HG02642 (cell line): ENCODE data around the gene STIMATE.

Experiments
- ATAC-seq: cut with Tn5 transposase; IDR thresholded peaks from one replicate; pipeline ENCODE4 v1.9.1; 2021; ENCODE audit warnings: mild to moderate bottlenecking; ENCODE audit not compliant: unreplicated experiment, poor library complexity

The STIMATE gene

DNA sequence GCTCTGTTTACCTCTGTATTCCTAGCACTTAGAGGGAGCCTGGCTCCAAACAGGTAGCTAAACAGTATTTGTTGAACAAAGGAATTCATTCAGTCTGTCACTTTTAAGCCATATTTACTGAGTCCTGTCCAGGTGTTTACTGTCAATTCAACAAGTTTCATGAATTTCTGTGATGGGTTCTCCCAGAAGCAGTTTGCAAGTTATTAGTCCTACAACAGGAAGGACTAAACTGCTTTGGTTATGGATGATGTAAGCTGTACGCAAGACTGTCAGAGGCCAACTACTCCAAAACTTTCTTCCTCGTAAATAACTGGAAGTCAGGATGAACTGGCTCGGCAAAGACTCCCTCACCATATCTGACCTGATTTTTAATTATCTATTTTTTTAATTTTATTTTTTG lies 25.1 kb downstream of the STIMATE start:
- no peak for ATAC-seq

DNA sequence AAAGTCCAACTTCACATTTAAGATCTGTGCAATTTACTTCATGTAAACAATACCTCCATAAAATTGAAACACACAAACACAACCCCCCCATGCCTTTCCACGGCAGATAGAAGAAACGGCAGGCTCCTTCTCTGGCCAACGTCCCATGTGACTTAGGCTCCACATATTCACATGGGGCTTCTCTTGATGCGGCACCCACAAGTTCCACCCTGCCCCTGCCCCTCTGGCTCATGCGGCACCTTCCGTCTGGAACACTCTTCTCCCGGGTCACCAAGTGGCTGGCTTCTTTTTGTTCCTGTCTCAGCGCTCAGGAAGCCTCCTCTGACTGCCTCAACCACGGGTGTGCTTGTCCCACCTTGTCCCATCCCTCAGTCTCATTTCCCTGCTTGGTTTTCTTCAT lies 25.6 kb downstream of the STIMATE start:
- ATAC-seq = no peak

DNA sequence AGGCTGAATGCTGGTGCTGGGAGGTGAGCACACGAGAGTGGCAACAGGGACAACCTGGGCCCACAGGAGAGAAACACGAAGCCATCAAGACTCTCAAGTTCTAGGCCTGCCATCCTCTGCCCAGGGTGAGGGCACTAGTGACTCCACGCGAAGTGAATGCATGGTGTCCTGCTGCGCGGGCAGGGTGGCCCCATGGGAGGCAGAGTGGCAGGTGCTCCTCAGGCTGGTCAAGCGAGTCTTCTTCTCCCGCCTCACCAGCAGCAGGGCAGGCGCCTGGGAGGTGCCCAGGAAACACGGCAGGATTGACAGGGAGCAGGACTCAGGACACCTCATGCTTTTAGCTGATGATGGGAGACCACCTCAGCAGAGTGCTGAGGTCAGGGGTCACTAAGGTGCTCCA lies 26.9 kb downstream of the STIMATE start:
- no peak for ATAC-seq

DNA sequence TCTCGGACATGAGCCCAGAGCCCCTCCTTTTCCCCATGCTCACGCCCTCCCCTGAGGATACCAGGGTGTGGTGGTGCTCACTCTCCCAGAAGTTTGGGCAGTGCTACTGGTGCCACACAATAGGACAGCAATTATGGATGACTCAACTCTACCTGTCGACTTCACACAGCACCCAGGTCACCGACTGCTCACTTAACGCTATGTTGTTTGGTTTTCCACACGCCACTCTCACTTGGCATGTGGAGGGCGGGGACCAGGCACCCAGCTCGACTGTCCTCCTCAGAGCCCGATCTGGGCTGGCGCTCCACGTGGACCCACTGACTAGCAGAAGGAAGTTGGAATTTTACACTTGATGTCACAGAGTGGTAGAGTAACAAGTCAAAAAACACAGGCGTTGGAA lies 30.9 kb downstream of the STIMATE start:
- ATAC-seq = no peak

DNA sequence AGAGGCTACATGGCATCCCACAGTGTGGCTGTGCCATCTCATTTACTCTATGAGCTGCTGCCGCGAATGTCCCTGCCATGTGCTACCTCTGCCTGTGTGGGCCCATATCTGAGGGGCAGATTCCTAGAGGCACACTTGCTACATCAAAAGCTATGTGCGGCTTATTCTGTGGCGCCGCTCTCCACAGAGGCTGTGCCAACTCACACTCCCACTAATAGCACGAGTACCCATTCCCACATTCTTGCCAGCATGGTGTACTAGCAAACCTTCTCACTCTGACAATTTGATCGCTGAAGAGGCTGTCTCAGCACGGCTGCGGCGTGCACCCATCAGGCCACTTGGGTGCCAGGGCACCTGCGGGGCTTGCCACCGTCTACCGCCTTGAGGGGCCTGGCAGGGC lies 31.4 kb downstream of the STIMATE start:
- ATAC-seq = no peak

DNA sequence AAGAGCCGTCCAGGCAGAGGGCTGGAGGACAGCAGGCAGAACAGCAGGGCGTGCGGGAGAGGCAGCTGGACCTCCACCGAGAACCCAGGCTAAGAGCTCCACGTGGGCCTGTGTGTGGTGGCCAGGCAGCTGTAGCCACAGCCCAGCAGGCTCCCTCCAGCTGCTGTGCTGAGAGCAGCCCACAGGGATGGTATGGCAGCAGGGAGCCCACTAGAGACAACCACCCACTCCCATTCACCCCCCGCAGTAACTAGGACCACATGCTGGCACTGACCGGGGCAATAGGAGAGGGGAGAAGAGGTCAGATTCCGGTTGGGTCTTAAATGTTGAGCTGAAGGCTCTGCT lies 37.0 kb downstream of the STIMATE start:
- no peak for ATAC-seq

DNA sequence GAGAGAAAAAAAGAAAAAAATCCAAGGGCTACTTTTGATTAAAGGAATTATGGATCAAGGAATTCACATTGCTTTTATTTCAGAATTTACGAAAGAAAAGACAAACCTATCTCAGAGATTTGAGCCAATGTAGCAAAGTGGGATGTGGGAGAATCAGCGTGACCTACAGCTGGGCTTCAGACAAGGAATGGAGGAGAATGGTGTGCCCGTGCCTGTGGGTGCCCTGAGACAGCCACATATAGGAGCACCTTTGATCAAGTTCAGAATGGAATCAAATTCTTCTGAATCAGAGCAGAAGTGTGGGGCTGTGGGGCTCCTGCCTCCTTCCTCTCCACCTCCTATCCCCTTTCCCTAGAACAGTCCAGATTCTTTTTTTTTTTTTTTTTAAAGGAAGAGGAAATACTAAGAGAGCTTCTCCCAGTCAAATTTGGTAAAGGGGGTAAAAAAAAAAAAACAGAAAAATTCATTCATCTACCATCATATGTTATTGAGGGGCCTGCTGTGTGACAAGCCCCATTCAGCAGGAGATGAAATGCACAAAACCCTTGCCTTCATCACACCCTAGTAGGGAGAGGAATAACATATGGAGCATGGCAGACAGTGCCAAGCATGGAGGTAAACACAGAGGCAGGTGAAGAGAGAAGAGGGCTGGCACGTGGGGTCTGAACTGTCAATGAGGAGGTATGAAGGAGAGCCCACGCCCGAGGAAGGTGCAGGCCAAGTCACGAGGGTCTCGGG lies 37.5 kb downstream of the STIMATE start:
- no peak for ATAC-seq

DNA sequence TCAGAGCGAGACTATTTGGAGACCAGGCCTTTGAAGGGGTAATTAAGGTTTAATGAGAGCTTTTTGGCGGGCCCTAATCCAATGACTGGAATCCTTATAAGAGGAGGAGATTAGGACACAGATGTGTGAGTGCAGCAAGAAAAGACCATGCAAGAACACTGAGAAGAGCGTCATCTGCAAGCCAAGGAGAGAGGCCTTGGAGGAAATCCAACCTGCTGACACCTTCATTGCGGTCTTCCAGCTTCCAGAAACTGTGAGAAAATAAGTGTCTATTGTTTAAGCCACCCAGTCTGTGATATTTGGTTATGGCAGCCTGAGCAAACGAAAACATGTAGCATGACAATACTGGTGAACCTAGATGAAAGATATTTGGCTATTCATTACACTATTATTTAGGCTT lies 39.5 kb downstream of the STIMATE start:
- no peak for ATAC-seq

DNA sequence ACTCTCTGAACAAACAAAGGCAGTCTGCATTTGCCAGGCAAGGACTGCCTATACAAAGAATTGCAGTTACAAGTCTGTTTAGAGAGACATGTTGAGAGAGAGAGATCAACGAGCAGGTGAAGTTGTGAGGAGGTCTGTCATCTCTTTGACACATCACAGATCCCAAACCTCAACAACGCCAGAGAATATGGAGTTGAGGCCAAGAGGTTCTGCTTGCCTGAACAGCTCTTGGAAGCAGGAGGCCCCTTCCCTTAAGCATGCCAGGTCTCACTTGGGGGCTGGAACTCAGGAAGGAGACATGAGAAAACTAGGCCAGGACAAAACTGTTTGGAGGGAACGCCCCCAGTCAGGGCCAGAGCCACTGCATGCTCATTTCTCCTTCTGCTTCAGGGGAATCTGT lies 40.2 kb downstream of the STIMATE start:
- no peak for ATAC-seq

DNA sequence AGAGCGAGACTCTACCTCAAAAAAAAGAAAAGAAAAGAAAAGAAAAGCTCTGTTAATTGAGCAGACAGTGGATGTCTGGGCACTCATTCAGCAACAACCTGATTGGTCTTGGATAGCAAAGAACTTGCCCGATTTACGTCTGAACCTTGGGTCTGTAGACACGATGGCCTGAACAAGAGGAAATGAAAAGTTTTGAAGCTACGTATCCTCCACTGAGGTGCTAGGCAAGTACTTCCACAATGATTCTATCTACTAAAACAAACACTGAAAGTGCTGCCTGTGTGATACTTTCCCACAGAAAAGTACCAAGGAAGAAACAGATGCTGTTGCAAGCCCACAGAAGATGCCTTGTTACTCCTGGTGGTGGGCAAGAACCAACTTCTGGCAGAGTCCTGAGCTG lies 40.7 kb downstream of the STIMATE start:
- no peak for ATAC-seq

DNA sequence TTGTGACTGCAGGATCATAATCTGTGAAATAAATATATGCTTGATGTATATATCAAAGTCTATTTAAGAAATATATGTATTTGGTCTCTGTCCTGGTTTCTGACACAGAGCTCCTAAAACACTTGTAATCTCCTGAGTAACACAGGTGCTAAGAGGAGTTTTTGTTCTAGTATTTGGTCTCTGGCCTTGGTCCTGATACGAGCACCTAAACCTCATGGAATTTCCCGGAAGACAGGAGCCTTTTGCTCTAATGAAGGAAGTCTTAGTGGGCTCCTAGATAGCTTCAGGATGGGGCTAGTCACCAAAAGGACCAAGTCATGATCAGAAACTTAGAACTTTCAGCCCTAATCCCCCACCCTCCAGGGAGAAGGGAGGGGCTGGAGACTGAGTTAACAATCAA lies 43.3 kb downstream of the STIMATE start:
- ATAC-seq = no peak

DNA sequence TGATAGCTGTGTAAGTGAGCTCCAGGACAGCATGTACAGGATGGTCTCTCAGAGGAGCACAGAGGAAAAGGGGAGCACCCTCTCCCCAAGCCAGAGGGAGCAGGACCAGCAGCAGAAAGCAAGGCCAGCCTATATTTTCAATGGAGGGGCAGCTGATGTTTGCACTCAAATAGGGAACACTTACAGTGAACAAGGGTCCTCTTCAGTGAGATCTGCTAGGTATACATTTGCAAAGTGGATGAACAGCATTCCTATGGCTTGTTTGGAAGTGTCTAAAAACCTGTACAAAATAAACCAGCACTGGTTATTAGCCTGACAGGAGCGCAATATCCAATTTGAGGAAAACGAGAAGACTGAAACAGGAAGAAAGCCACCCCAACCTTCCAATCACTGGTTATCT lies 44.9 kb downstream of the STIMATE start:
- no peak for ATAC-seq

DNA sequence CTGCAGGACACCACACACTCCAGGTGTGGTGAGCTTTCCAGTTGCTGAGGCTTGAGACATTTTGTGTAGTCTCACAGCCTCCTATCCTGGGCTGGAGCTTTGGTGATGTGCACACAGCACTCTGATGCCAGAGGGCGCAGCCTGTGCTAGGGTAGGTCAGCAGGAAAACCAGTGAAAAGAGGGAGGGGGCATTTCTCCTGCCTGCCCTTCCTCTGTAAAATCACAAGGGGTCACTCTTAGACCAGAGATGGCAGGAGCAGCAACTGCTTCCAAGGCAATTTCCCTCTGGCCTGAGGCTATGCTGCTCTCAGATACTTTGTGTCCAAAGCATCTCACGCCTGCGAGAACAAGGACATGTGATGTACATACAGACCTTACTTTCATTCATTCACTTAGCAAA lies 46.0 kb downstream of the STIMATE start:
- ATAC-seq = no peak

DNA sequence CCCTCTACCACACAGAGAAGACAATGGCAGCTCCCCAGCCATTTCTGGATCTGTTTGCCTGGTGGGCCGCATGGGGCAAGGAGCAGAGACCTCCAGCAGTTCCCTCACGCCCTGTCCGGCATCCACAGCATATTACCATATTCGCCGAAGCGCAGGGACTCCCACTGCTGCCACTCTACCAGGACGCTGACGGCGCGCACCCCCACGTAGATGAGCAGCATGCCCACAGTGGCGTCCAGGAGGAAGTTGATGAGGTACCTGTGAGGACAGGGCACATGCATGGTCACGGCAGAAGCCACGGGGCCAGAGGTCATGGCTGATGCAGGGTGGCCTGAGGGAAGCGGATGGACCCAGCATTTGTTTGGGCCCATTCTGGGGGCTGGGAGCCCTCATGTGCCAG lies 47.7 kb downstream of the STIMATE start:
- no peak for ATAC-seq

DNA sequence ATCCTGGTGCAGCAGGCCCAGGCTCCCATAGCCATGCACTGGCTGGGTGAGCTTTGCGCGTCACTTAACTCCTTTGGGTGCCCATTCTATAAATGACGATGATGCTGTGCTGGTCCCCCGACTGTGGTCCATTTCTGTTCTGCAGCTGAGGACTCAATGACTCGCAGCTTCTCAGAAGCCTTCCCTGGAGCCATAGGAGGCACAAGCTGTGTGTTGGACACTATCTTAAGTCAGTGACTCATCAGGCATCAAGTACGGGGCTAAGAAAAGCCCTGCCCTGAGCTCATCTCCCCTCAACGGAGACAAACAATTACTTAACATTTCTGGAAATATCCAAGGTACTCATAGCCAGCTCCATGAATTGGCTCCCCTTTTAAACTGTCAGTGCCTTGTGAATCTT lies 48.7 kb downstream of the STIMATE start:
- no peak for ATAC-seq

DNA sequence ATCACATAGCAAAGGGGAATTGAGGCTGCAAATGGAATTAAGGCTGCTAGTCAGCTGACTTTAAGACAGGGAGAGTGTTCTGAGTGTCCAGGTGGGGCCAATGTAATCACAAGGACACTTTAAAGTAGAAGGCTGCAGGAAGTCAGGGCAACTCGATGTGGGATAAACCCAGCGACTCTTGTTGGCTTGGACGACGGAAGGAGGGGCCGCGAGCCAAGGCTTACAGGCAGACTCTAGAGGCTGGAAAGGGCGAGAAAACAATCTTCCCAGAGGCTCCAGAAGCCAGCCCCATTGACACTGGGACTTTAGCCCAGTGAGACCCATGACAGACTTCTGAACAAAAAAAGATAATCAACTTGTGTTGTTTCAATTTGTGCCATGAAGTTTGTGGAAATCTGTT lies 49.6 kb downstream of the STIMATE start:
- ATAC-seq = no peak

DNA sequence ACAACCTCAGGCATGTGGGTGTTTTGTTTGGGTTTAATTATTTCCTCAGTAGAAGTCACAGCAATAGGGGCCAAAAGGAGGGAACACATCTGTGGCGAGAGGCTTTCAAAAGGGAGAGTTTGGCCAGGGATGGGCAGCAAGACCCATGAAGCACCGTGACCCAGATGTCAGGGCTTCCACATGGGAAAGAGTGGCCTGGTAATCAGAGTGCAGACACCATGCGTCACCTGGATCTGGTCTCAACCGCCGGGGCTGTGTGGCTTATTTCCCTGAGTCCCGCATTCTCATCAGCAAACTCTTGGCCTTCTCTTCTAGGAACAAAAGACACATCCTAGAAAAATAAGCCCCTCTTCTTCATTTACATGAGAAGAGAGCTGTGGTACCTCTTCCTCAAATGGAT lies 50.1 kb downstream of the STIMATE start:
- ATAC-seq = no peak

DNA sequence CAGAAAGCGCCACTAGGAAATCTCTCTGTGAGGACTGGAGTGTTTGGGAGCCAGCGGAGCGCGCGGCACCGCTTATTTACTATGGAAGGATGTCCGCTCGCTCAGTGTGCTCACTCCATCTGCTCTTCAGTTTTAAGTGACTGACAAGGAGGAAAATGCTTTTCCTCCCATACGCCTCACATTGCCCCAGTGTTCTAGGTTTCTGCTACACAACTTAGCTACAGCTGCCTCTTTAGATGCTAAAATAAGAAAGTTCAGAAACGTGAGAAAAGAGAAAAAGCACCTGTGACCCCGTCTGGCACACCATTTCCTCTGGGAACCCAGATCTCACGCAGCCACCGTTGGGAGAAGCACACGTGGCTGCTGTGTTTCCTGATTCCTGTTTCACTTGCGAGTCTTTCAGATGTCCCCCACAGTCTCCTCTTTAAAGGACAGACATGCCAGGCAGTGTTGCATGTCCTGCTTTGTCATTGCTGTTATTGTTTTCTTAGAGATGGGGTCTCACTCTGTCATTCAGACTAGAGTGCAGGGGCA lies 50.8 kb downstream of the STIMATE start:
- no peak for ATAC-seq

DNA sequence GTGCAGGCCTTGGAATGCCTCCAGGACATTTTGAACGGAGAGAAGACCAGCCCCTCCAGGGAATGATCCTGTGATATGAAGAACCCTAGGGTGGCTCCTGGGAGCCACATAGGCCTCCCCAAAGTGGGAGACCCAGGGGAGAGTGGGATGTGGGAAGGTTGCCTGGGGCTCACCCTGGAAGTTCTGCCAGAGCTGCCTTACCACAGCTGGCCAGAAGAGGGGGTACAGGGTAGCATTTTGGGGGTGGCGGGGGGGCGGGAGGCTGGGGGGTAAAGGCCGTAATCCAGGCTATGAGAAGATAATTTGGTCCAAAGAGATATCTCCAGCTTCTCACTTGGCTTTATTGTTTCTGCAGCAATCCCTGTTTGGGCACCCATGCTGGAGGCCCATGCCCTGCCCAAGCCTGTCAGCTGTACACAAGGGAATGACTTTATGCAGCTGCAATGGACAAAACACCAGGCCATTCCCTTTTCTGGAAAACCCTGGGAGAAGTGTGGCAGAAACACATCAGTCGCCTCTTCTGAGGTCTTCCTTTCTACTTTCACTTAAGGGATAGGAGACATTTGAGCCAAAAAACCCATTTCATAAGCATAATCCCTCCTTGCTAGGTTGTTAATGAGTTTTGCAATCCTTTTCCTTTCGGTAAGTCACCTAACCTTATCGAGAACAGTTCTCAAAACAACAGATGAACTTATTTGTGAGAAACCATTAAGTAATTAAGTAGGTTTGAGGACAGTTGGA lies 51.5 kb downstream of the STIMATE start:
- ATAC-seq = no peak

DNA sequence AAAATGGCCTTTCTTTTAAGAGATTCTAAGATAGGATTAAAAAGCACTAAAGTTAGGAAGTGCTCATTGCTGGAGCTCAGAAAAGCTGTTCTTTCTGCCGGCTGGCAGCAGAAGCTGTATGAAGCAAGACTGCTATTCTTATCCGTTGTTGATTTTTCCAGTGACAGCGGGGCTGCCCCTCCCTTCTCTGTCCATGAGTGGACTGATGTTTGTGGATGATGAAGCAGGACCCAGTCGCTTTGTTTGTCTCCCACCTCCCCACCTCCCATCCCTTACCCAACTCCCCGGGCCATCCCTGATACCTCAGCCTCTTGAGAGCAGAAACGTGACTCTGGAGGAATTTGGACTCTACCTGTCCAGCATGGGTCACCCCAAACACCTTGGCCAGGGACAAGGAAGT lies 52.2 kb downstream of the STIMATE start:
- ATAC-seq = no peak

DNA sequence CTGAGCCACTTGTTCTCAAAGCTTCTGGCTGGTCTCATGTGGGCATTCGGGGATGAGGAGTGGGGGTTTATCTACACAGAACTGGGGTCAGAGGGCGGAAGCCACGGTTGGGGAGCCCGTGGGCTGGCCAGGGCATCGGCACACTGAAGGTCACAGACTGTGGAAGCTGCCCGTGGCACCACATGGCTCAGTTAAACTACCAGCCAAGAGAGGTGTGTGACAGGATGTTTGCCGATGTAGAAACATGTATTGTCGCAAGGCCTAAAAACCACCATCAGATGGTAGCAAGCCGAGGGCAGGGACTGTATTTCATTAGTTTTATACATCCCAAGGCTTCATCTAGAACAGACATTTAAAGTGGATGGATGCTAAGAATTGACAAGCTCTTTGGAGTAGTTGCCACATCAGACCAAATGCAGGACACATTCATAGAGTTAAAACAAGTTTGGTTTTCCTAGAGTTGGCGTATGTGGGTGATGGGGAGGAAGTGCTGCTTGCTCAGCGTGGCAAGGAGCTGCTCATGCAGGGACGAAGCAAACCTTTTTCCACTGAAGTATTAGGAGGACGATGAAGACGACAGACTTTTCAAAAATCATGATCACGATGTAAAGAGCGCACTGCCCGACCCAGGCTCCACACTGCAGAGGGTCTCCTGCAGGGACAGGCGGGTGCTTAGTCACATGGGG lies 52.9 kb downstream of the STIMATE start:
- ATAC-seq = no peak
